Progenitor cell of endocrine pancreas (in vitro differentiated cells): ENCODE data around the gene PKM. TPM values are rescaled to one million over a fixed set of nuclear protein-coding genes. Genes with fewer than 3 reads are reported as not detected.

Experiments
- DNase-seq: peaks from one replicate; pipeline ENCODE4 v3.0.0; 2021; ENCODE audit warnings: low spot score; ENCODE audit not compliant: unreplicated experiment
- H3K27ac Mint-ChIP-seq: 2 replicates; pipeline ENCODE4 v1.8.0; 2021; ENCODE audit warnings: mild to moderate bottlenecking, moderate library complexity, mixed read lengths
- H3K27me3 Mint-ChIP-seq: 2 replicates; pipeline ENCODE4 v1.8.0; 2021; ENCODE audit warnings: mixed read lengths
- H3K36me3 Mint-ChIP-seq: 2 replicates; pipeline ENCODE4 v1.8.0; 2022; ENCODE audit warnings: mixed read lengths; ENCODE audit not compliant: insufficient read depth
- H3K4me1 Mint-ChIP-seq: 2 replicates; pipeline ENCODE4 v1.8.0; 2021; ENCODE audit warnings: low read depth, mixed read lengths
- H3K4me3 Mint-ChIP-seq: 2 replicates; pipeline ENCODE4 v1.8.0; 2021; ENCODE audit warnings: low read depth, mild to moderate bottlenecking, moderate library complexity, mixed read lengths
- H3K9me3 Mint-ChIP-seq: 2 replicates; pipeline ENCODE4 v1.8.0; 2021; ENCODE audit warnings: low read depth, mixed read lengths
- CTCF ChIP-seq: fragments of 200-600 bp; sonication (generic); IDR thresholded peaks from one replicate; pipeline ENCODE4 v1.5.0; 2021; ENCODE audit warnings: antibody characterized with exemption, mild to moderate bottlenecking; ENCODE audit not compliant: unreplicated experiment
- total RNA-seq: library from RNA; stranded (reverse); gene quantifications from 2 replicates; pipeline ENCODE4 v1.2.1, GENCODE V29; 2021

PKM gene
- total RNA-seq, 1 donor from 2014 or later: 525 TPM

GRCh38 chr15:72205896-72206676 lies 24.9 kb downstream of the PKM start:
- no peak for TF ChIP-seq CTCF
- H3K36me3 Mint-ChIP-seq: peaks cover 57% of the 10 kb centered on the region
- H3K9me3 Mint-ChIP-seq: no peaks in the 10 kb centered on the region
- no peak for DNase-seq
- H3K27me3 Mint-ChIP-seq: no peaks in the 10 kb centered on the region
- H3K27ac Mint-ChIP-seq: no peak overlapping the region
- no peak overlapping the region for H3K4me3 Mint-ChIP-seq
- peaks cover 13% of the 10 kb centered on the region for H3K4me1 Mint-ChIP-seq

- Mint-ChIP-seq H3K27ac (no peak overlapping the region), H3K4me1 (peaks cover 7% of the 10 kb centered on the region), H3K4me3 (no peak overlapping the region), H3K36me3 (peaks cover 56% of the 10 kb centered on the region), H3K9me3 (no peaks in the 10 kb centered on the region), H3K27me3 (no peaks in the 10 kb centered on the region)
- no peak for DNase-seq
- no peak for TF ChIP-seq CTCF
Observed at GRCh38 chr15:72205273-72205672, 25.7 kb downstream of the PKM start.

GRCh38 chr15:72203507-72203837 lies 27.5 kb downstream of the PKM start:
- no peaks in the 10 kb centered on the region for H3K9me3 Mint-ChIP-seq
- no peak for DNase-seq
- peaks cover 48% of the 10 kb centered on the region for H3K36me3 Mint-ChIP-seq
- no peak overlapping the region for H3K4me3 Mint-ChIP-seq
- no peaks in the 10 kb centered on the region for H3K27me3 Mint-ChIP-seq
- TF ChIP-seq CTCF: no peak
- H3K27ac Mint-ChIP-seq: no peak overlapping the region
- no peaks in the 10 kb centered on the region for H3K4me1 Mint-ChIP-seq

- Mint-ChIP-seq H3K36me3 (peaks cover 46% of the 10 kb centered on the region), H3K4me1 (no peaks in the 10 kb centered on the region), H3K27ac (no peak overlapping the region), H3K4me3 (no peak overlapping the region), H3K9me3 (no peaks in the 10 kb centered on the region), H3K27me3 (peaks cover 2% of the 10 kb centered on the region)
- TF ChIP-seq CTCF: no peak
- DNase-seq: no peak
Observed at GRCh38 chr15:72202801-72203506, 28.0 kb downstream of the PKM start.

- Mint-ChIP-seq H3K9me3 (no peaks in the 10 kb centered on the region), H3K4me1 (no peaks in the 10 kb centered on the region), H3K27ac (peak overlapping the region; percentile 45), H3K27me3 (peaks cover 5% of the 10 kb centered on the region), H3K36me3 (peaks cover 45% of the 10 kb centered on the region), H3K4me3 (no peak overlapping the region)
- no peak for DNase-seq
- TF ChIP-seq CTCF: no peak
Observed at GRCh38 chr15:72202302-72202701, 28.7 kb downstream of the PKM start.
